DLD1 (cell line): ENCODE data around the gene SF3B4.
"Not testable (repeated sequence)": the region's sequence is repeated elsewhere in the genome, so short reads cannot be mapped to it uniquely, and the experiment has no call there.

Experiments
- in situ Hi-C: cut with HindIII; loops from 2 replicates; pipeline ENCODE4 v1.10.0; 2017; ENCODE audit warnings: low sequenced_read_pairs

Gene SF3B4, protein sequence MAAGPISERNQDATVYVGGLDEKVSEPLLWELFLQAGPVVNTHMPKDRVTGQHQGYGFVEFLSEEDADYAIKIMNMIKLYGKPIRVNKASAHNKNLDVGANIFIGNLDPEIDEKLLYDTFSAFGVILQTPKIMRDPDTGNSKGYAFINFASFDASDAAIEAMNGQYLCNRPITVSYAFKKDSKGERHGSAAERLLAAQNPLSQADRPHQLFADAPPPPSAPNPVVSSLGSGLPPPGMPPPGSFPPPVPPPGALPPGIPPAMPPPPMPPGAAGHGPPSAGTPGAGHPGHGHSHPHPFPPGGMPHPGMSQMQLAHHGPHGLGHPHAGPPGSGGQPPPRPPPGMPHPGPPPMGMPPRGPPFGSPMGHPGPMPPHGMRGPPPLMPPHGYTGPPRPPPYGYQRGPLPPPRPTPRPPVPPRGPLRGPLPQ

GRCh38 chr1:149927563-149928400 is at the start of gene SF3B4:
SF3B4 (minus strand) TSS chr1:149927803; CDS start chr1:149927759, 44 bp downstream.
- in situ Hi-C loops: no loop called here

GRCh38 chr1:149977345-149977744 is 49.7 kb upstream of the SF3B4 start:
- in situ Hi-C loops: no loop called here

GRCh38 chr1:149972547-149972946 is 44.9 kb upstream of the SF3B4 start:
- in situ Hi-C loops: no loop called here

- in situ Hi-C loops: no loop called here
Observed at GRCh38 chr1:149967646-149968045, 40.0 kb upstream of the SF3B4 start.

GRCh38 chr1:149967041-149967440 is 39.4 kb upstream of the SF3B4 start:
- in situ Hi-C loops: no loop called here

DNA sequence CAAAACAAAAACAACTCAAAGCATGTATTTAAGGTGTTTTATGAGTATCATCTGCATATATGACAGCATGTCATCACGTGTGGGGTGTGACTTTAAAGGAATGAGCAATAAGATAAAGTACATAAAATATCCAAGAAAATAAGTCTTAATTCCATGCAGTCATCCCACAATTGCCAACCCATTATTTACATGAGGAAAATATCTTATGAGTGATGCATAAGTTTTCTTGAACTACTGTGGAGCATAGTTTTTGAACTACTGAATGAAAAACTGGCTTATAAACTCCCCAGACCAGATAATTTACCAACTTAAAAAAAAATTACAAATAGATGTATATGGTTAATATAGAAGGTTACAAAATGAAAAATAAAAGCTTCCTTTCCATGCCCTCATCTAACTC is 38.8 kb upstream of the SF3B4 start:
- in situ Hi-C loops: no loop called here

- in situ Hi-C loops: no loop called here
Observed at GRCh38 chr1:149965440-149965839, 37.8 kb upstream of the SF3B4 start.

DNA sequence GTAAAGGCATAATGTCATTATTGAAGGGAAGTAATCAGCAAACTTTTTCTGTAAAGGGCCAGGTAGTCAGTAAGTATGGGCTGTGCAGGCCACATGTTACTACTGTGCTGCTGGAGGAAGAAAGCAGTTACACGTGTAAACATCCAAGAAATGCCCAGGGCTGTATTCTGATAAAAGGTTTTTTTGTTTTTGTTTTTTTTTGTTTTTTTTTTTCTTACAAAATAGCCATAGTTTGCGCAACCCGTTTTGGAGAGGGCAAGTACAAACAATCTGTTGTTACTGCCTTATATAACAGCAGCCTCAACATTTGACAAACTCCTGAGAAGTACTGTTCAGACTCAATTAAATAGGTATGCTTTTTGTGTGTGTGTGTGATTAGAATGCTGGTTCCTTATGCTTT is 35.8 kb upstream of the SF3B4 start:
- in situ Hi-C loops: no loop called here

DNA sequence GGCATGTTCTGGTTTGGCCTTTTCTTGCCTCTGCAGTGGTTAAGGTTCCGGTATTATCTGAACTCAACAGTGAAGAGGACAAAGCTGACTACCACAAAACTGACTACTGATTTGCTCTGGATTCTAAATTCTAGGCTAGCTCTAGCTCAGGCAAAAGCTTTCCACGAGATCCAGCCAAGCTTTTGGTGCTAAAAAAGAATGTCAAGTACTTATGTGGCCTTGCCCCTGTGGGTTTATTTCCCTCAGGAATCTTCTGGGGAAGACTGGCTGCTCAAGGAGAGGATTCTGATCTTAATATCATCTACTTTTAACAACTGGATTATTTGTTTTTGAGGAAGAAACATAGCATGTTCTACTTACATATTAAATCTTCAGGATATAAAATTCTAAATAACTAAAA is 35.1 kb upstream of the SF3B4 start:
- in situ Hi-C loops: no loop called here

DNA sequence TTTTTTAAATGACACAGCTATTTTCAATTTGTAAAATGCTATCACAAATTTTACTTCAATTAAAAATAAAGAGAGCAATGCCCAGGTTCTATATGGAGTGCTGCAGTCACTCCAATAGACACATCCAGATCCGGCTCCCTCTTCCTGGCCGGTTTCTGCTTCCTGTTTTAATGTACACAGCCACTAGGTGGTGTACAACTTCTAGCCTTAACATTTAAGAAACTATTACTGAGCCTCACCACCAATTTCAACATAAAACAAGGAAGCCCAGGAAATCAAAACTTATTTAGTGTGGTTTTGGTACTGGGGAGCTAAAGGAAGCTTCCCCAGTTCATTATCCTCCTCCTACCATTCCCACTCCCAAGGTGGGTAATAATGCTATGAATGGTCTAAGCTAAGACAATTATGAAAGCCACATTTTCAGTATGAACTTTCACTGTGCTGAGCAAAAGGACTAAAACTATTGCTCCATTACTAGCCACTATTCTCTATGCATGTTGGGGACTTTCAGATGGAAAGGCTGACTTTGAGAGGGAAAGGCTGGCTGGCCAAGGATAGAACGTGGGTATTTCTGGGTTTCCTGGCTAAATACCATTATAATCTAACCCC is 34.5 kb upstream of the SF3B4 start:
- in situ Hi-C loops: no loop called here

DNA sequence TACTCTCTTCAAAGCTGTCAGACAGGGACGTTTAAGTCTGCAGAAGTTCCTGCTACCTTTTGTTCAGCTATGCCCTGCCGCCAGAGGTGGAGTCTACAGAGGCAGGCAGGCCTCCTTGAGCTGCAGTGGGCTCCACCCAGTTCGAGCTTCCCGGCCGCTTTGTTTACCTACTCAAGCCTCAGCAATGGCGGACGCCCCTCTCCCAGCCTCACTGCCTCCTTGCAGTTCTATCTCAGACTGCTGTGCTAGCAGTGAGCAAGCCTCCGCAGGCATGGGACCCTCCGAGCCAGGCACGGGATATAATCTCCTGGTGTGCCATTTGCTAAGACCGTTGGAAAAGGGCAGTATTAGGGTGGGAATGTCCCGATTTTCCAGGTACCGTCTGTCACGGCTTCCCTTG is 29.9 kb upstream of the SF3B4 start:
- in situ Hi-C loops: not testable (repeated sequence)

- in situ Hi-C loops: no loop called here
Observed at GRCh38 chr1:149949911-149950310, 22.3 kb upstream of the SF3B4 start.

- in situ Hi-C loops: no loop called here
Observed at GRCh38 chr1:149945206-149945605, 17.6 kb upstream of the SF3B4 start.

DNA sequence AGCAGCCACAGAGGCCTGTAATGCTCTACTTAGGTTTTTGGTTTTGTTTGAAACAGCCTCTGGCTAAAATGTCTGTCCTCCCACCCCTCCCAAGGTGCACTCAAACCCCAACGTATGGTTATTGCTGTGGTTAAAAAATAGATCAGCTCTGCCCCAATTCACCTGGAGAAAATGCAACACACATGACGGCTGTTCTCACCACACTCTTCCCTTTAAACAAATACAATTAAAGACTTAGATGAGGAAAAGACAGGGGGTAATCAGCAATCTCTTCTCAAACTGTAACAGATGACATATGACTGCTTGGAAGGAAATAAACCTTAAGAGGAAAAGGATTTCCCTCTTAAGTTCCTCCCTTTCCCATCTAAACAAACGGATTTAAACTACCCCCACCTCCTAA is 15.3 kb upstream of the SF3B4 start:
- in situ Hi-C loops: no loop called here

- in situ Hi-C loops: no loop called here
Observed at GRCh38 chr1:149942207-149942606, 14.6 kb upstream of the SF3B4 start.

DNA sequence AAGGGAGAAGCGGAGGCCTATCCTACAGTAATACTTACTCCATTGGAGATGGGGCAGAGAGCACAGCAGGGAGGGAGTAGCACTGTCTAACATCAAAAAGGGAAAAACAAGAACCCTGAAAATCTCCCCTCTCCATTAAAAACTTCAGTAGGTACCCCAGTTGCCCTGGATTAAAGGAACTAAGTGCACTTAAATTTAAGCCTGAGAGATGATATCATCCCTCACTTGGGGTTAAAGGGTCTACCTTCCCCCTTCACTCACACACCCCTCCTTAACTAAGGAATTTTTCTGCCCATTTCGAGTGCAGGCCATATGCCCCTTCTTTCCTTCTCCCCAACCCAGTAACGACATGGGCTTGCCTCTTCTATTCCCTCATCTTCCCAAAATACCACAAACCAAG is 12.8 kb upstream of the SF3B4 start:
- in situ Hi-C loops: no loop called here

- in situ Hi-C loops: not testable (repeated sequence)
Observed at GRCh38 chr1:149938668-149939003, 11.0 kb upstream of the SF3B4 start.

GRCh38 chr1:149937759-149938158 is 10.2 kb upstream of the SF3B4 start:
- in situ Hi-C loops: no loop called here

DNA sequence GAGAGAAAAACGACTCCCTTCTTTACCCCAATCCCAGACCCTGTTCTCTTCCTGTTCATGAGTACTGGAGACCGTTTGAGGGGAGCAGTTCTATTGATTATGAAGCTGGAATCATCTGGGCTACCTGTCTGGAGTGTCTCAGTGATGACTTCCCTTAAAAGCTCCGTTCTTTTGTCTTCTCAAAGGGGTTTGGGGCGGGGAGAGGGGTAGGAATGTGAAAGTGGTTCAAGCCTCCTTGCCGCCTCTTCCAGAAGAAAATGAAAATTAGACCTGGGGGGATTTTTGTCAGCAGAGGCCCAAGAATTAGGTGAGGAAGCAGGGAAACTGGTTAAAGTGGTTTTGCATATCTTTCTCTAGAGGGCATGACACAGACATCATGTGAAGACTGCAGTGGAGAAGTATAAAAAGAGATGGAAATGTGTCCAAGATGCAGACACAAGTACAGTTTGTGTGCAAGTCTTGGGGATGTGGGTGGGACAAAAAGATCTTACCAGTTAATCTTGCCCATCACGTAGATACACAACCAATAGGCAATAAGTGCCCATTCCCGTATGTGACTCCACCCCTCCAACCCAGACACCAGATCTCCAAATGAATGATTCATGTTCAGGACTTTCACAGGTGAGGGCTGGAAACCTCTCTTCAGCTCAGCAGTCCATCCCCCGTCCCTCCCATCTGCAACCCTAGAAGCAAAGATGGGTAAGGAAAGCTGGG is 9.5 kb upstream of the SF3B4 start:
- in situ Hi-C loops: no loop called here

- in situ Hi-C loops: no loop called here
Observed at GRCh38 chr1:149936170-149936991, 8.8 kb upstream of the SF3B4 start, which contains the start of gene MTMR11. MTMR11 (minus strand) TSS chr1:149936879; CDS start chr1:149936647, 232 bp downstream.
